Inflammatory macrophage treated with lipopolysaccharide for 1 hour (primary cell): Measurements from ENCODE around the gene GALNTL6.
"Not testable (repeated sequence)": the region's sequence is repeated elsewhere in the genome, so short reads cannot be mapped to it uniquely, and the experiment has no call there.

Experiments used
- DNase-seq, 2 donors: peaks; one replicate each; pipeline ENCODE4 v3.0.0-alpha.2; 2020 to 2022

Gene GALNTL6

DNA sequence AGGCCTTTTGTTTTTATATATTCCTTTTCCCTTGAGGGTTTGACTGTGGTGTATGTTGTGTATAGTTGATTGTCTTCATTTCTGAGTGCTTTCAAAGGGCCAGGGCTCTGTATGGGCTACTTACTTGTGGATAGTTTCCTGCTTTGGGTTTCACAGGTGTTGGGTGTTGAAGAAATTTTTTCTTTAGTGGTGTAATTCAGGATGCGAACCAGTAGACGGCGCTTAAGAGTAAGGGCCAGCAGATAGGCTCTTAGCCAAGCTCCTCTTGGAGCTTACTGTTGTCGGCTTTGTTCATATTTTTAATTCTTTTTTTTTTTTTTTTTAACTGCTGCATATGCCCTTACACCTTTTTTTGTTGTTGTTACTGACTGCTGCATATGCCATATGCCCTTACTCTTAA, 1079.1 kb downstream of the GALNTL6 start:
- peak in 1 of 2 donors; percentile 2 for DNase-seq

DNA sequence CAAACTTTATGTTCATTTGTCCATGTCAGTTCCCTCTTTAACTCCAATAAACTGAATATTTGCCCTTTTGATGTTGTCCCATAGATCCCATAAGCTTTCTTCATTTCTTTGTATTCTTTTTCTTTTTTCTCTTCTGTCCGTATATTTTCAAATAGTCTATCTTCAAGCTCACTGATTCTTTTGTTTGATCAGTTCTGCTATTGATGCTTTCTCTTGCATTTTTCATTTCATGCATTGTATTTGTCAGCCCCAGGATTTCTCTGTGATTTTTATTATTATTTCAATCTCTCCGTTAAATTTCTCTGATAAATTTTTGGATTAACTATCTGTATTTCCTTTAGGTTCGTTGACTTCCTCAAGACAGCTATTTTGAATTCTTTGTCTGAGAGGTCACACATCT, 1082.5 kb downstream of the GALNTL6 start:
- no peak for DNase-seq

DNA sequence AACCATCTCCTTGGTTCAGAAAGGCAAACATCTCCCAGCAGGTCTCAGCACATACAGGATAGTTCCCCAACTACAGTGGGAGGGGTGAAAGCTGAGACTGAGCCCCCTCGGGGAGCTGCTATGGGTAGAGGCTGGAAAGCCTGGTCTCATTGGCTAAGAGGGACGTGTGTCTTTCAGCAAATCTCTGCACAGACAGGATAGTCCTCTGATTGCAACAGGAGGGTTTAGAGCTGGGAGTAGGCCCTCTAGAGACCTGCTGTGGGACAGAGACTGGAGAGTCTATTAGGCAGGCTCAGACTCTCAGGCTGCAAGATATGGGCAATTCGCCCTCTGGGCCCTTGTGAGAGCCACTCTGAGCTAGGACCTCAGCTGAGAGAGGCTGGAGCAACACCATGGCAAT, 1083.8 kb downstream of the GALNTL6 start:
- DNase-seq, result no peak

DNA sequence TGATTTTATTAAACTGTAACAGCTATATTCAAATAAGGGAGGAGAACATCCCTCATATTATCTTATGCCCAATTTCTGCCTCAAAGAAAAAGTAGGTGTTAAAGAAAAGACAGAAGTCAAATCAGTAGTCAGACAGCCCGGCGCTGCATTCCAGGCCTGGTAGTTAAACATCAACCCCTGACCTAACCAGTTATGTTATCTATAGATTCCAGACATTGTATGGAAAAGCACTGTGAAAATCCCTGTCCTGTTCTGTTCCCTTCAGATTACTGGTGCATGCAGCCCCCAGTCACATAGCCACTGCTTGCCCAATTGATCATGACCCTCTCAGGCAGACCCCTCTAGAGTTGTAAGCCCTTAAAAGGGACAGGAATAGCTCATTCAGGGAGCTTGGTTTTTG, 1085.5 kb downstream of the GALNTL6 start:
- no peak for DNase-seq

DNA sequence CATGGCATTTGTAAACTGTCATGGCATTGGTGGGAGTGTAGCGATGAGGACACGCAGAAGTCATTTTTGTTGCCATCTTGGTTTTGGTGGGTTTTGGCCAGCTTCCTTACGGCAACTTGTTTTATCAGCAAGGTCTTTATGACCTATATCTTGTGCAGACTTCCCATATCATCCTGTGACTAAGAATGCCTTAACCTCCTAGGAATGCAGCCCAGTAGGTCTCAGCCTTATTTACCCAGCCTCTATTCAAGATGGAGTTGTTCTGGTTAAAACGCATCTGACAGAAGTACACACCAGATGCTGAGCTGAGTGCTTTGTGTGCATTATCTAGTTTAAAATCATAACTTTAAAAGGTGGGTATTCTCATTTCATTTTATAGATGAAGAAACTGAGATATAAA, 1086.7 kb downstream of the GALNTL6 start:
- no peak for DNase-seq

DNA sequence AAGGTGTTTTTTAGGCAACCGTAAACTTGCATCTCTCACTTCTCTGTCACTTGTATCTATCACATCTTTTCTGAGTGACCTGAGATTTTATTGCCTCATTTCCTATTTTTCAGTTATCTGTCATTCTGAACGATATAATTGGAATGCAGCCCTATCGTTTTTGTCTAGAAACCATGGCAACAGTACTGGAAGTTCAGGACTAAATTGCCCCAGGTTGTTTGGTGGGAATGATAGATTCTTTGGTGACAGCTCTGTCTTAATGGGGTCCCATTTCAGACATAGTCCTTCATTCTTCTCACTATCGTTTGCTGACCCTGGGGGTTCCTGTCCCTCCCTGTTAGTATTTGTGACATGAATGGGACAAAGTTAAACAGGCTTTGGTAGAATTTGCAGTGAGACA, 1087.7 kb downstream of the GALNTL6 start:
- DNase-seq, result no peak

DNA sequence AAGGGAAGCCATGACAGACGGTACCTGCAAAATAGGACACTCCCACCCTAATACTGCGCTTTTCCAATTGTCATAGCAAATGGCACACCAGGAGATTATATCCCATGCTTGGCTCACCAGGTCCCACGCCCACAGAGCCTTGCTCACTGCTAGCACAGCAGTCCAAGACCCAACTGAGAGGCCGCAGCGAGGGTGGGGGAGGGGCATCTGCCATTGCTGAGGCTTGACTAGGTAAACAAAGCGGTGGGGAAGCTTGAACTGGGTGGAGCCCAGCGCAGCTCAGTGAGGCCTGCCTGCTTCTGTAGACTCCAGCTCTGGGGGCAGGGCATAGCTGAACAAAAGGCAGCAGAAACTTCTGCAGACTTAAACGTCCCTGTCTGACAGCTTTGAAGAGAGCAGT, 1099.3 kb downstream of the GALNTL6 start:
- DNase-seq, result not testable (repeated sequence)

DNA sequence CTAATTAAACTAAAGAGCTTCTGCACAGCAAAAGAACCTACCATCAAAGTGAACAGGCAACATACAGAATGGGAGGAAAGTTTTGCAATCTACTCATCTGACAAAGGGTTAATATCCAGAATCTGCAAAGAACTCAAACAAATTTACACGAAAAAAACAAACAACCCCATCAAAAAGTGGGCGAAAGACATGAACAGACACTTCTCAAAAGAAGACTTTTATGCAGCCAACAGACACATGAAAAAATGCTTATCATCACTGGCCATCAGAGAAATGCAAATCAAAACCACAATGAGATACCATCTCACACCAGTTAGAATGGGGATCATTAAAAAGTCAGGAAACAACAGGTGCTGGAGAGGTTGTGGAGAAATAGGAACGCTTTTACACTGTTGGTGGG, 1104.2 kb downstream of the GALNTL6 start:
- not testable (repeated sequence) for DNase-seq

DNA sequence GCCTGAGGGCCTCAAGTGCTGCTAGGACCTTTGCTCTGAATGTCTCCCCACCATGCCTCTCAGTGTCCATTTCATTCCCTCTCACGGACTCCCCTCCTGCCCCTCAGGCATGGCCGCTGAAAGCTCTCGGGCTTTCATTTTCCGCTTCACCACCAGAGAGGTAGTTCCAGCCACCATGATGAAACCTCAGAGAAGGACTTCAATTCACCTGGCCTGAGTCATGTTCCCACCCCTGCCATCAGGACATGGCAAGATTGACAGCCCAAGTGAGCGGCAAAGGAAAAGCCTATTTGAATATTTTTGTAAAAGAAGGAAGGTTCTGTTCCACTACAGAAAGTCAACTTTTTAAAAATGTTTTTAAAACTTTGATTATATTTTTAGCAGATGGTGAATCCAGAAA, 1106.1 kb downstream of the GALNTL6 start:
- DNase-seq, result no peak

DNA sequence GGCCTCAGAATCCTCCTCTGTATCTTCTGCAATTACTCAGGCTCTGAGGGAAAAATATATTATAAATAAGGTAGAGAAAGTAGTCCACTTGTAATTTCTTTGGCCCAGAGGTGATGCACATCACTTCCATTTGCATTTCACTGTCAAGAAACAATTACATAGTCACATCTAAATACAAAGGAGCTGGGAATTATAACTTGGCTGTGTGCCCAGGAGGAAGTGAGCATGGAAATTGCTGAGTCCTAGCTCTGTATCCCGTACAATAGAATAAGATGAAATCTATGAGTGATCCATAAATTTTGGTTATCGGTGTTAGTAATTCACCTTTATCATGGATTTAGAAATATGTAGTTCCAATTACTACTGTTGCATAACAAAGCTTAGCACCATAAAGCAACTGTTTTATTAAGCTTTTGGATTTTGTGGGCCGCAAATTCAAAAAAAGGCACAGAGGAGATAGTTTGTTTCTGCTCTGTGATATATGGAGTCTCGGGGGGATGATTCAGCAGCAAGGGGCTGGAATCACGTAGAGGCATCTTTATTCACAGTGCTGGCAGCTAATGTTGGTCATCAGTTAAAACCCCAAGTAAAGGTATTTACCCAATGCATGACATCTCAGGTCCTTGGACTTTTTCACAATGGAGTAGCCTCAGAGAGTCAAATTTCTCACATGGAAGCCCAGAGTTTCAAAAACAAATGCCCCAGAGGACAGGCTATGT, 1114.1 kb downstream of the GALNTL6 start:
- no peak for DNase-seq

DNA sequence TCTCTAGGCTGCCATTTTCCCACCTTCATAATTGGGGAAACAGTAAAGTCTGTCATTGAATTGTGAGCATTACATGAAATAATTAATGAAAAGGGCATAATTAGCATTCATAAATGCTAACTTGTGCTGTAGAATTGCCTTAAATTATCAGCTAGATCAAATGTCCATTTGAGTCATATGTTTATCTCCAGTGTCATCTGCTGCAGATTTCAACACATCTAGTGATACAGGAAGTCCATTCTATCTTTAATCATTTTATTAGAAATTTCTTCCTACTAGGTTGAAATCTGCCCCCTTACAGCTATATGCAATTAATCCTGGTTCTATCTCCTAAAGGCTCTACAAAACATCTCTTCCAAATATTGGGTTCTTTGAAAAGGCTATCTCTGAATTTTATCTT, 1115.1 kb downstream of the GALNTL6 start:
- no peak for DNase-seq

DNA sequence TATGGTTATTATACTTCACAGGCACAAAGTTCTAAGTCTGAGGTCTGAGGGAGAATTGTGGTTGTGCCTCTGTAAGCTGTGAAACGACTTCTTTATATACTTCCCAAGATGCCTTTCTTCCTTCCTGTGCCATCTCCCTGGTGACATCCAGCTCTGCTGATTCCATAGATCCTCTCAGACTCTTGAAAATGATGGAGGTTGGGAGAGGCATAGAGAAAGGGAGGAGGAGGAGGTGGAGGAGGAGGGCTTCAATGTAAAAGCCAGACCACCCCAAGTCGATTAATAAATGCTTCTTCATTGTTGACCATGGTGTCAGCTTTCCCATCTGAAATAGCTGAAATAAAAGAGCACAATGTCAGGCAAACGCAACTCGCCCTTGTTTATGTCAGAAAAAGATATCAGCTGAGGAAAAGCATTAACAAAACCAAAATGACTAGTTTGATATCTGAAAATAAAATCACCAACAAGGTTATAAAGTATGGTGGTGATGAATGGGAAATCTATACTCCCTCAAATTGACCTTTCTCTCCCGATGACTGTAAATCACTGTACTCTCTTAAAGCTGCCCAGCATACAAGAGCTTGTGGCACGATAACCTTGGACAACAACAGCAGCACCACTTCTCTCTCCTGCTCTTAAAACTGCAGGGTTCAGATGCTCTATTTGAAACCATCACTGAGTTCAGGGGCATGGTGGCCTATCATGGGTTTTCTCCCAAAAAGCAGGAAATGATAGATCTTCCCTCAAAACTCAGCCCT, 1125.0 kb downstream of the GALNTL6 start:
- DNase-seq, result no peak

DNA sequence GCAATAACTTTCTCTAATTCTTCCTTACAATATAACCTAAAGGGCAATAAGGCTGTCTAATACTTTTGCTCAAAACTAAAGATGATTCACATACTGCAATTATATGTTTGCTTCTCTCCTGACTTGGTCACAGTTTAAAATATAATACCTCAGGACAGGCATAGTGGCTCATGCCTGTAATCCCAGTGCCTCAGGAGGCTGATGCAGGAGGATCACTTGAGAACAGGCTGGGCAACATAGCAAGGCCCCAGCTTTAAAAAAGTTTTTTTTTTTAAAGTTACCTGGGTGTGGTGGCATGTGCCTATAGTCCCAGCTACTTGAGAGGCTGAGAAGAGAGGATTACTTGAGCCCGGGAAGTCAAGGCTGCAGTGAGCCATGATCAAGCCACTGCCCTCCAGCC, 1125.7 kb downstream of the GALNTL6 start:
- no peak for DNase-seq

DNA sequence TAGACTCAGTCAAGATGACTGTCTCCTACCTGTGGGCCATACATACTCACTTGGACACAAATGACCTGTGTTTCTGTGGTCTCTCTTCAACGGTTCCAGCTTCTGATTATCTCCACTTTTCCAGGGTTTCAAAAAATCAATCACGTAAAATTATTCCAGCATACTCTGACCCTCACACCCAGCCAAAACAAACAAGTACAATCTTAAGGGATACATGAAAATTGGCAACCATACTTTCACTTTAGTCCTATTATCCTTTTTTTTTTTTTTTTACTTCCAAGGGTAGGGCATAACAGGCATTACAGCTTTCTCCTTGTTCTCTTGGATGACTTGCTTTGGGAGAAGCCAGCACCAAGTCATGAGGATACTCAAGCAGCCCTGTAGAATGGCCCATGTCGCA, 1129.6 kb downstream of the GALNTL6 start:
- DNase-seq, result no peak

DNA sequence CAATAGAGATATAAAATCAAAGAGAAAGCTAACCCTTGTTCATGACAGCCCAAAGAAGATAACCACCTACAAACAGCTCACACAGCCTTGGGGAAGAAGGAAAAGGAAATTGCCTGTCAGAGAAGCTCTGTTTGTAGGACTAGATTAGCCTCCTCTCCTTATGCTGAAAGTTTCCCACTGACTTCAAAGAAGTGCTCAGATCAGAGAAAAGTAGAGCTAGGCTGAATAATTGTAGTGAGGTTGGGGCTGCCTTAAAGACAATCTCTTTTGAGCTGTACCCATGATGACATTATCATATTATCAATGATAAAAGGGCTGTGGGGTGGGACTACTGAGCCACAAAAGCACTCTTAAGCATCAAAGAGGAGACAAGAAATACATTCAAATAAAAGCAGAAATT, 1132.4 kb downstream of the GALNTL6 start:
- DNase-seq, result no peak

DNA sequence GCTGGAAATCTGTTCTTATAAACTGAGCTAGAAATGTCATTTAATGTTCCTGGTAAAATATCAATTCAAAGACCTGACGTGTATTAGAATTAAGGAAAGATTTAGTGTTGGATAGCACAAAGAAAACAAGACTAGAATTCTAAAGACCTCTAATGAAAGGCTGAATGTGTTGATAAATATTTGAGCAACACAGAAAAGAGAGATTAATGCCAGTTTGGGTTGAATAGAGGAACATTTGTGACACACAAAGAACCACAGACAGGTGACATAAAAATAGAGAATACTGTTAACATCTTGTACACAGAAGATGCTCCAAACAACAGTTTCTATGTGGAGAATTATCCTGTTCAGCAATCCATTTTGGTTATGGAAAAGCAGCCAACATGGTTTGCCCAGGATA, 1133.3 kb downstream of the GALNTL6 start:
- DNase-seq, result no peak

DNA sequence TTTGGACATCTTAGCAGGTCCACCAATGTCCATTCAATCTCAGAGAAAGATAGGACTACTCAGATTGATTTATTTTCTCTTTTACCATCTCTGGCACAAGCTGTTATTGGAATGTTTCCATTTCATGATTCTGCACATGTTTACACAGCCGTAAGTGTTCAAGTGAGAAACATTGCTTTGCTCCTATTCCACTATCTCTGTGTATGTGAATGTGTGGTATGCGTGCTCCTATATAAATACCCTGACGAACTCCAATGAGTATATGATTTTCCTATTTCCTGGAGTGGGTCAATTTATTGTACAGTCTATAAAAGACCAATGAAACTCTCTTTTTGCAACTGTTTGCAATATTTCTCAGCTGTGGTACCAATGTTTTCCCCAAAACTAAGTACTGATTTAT, 1134.4 kb downstream of the GALNTL6 start:
- no peak for DNase-seq

DNA sequence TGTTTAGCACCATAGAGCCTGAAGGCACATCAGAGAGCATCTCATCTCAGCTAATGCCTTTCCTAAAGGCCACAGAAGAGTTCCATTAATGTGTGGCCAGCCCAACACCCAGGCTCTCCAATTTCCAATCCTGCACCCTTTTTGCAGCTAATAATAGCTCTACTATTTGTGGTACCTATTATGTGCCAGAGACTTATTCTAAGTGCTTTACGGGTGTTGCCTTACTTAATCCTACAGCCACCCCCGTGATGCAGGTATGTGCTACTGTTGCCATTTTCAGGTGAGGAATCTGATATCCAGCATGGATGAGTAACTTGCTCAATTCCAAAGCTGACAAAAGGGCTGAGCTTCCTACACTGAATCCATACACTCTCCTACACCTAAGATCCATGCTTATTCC, 1137.8 kb downstream of the GALNTL6 start:
- no peak for DNase-seq

DNA sequence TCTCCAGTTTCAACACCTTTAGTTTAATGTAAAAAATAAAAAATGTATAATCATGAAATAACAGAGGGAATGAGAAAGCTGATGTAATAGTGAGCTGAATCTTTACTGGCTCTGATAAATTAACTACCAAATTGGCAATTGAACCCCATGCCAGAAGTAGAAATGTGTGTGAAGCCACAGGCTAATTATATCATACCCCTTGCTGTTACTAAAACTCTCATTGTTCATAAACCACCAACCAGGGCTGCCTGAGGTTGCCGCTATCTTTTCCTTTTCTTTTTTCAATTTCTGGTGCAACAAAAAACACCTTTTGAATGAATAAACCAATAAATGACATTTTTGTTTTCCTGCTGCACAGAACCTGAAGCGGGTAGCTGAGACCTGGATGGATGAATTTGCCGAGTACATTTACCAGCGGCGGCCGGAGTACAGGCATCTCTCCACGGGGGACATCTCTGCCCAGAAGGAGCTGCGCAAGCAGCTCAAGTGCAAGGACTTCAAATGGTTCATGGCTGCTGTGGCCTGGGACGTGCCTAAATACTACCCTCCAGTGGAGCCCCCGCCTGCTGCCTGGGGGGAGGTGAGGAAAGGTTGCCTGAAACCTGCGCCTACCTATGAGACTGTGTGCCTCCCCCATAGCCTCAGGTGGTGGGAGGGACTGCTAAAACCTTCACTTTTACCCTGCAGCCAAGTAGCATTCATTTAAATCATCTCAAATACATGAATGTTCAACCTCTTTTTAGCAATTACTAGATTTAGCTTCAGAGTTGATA, 1138.7 kb downstream of the GALNTL6 start:
- no peak for DNase-seq

DNA sequence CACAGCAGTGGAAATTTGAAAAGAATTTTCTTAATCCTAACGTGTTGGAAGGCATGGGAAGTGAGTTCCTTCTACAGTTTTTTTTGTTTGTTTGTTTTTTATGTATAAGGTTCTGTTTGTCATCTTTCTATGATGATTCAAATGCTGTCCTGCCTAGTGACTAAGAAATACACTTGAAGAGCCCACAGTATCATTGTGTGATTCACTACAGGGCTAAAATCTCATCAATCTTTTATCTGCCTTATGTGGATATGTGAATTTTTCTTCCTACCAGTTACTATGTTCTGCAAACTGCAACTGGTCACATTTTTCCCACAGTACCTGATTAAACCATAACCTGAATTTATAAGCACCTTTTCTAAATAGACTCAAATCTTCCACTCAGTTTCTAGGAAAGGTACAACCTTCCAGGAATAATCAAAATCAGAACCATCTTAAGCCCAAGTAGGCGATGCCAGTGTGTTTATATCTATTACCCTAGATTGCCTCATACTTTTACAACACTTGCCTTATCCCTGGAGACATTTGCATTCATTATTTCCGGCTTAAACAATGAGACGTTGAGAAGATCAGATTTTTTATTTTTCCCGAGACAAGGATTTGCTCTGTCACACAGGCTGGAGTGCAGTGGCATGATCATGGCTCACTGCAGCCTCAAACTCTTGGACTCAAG, 1140.8 kb downstream of the GALNTL6 start:
- DNase-seq, result no peak

DNA sequence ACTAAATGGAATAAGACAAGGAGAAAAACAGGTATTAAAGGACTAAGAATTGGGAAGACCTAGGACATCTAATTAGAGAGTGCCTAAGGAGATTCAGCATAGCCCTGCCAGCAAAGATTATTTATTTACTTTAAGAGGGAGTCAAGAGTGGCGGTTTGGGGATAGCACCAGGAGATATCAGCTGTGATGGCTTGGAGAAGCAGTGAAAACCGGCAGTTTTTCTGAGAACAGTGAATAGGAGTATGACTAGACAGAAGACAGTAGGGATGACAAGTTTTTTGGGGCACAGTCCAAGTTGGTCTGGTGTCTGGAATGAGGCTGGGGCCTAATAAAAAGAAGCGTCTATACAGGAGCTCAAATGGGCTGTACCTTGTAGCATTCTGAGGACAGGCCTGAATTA, 1143.1 kb downstream of the GALNTL6 start:
- DNase-seq, result not testable (repeated sequence)

DNA sequence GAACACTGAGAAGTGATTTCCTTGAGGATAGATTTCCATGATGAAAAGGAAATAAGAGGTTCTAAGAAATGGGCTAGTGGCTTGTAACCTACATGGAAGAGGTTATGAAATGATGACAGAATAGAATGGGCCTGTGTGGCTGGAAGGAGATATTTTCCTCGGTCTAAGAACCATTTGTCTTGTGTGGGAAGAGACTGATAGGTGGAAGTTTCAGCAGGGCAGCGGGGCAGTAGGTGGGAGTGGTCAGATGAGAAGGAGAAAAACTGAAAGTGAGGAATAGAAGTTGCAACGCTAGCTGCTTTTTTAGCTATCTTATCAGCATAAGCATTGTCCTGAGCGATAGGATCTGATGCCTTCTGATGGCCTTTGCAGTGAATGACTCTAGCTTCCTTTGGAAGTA, 1144.0 kb downstream of the GALNTL6 start:
- no peak for DNase-seq
